ENCODE results near the gene SLC2A8. TPM values are rescaled to one million over a fixed set of nuclear protein-coding genes. Genes with fewer than 3 reads are reported as not detected.

The SLC2A8 gene
- total RNA-seq, 1 donor from 2014 or later: 3.9 TPM

- H3K36me3 Mint-ChIP-seq (ENCODE audit: low read depth): no peaks in the 10 kb centered on the region
- intact Hi-C loops (cut with micrococcal nuclease): no loop called here
- no peak for DNase-seq
- no peaks in the 10 kb centered on the region for H3K9me3 Mint-ChIP-seq
- no peak overlapping the region for H3K27ac Mint-ChIP-seq
- no peak overlapping the region for H3K4me3 Mint-ChIP-seq
- H3K27me3 Mint-ChIP-seq: peaks cover 34% of the 10 kb centered on the region
- peaks cover 6% of the 10 kb centered on the region for H3K4me1 Mint-ChIP-seq
Observed at GRCh38 chr9:127365461-127365860, 31.5 kb upstream of the SLC2A8 start.

GRCh38 chr9:127366594-127366993 is 30.4 kb upstream of the SLC2A8 start:
- H3K36me3 Mint-ChIP-seq (ENCODE audit: low read depth): no peaks in the 10 kb centered on the region
- peaks cover 2% of the 10 kb centered on the region for H3K4me1 Mint-ChIP-seq
- H3K9me3 Mint-ChIP-seq: no peaks in the 10 kb centered on the region
- no peak overlapping the region for H3K27ac Mint-ChIP-seq
- no peak for DNase-seq
- H3K4me3 Mint-ChIP-seq: no peak overlapping the region
- H3K27me3 Mint-ChIP-seq: peaks cover 42% of the 10 kb centered on the region
- intact Hi-C loops (cut with micrococcal nuclease): no loop called here

DNA sequence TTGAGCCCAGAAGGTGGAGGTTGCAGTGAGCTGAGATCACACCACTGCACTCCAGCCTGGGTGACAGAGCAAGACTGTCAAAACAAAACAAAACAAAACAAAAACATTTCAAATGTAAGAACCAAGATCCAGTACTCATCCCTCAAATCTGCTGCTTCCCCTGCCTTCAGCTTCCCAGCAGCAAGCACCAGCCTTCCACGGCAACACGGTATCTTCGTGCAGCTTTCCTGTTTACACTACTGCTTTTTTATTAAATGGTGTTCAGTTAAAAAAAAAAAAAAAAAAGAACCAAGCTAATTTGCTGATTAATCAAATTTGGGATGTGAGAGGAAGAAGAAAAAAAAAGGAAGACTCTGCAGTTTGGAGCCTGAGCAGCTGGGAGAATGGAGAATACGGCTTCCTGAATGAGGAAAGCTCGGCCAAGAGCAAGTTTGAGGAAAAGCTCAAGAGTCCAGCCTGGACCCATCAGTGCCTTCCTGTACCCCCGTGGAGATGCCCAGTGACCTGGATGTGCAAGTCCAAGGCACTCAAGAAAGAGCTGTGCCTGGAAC is 28.0 kb upstream of the SLC2A8 start:
- Mint-ChIP-seq H3K27me3 (peaks cover 54% of the 10 kb centered on the region), H3K9me3 (no peaks in the 10 kb centered on the region), H3K4me1 (no peaks in the 10 kb centered on the region), H3K27ac (no peak overlapping the region), H3K4me3 (no peak overlapping the region), H3K36me3 (ENCODE audit: low read depth) (no peaks in the 10 kb centered on the region)
- no peak for DNase-seq
- intact Hi-C loops (cut with micrococcal nuclease): no loop called here

DNA sequence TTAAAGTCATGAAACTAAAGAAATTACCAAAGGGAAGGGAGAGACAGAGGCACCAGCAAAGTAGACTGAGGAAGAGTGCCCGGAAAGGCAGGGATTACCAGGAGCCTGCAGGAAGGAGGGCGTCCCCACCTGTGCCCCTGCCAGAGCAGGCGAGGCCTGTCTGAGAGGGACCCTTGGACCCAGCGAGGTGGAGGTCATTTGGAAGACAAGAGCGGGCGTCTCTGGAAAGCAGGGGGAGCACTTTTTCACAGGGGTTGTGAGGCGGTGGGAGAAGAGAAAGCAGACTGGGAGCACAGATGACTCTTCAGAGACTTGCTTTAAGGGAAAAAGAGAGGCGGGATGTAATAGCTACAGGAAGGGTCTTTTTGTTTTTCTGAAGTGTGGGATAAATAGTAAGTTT is 27.5 kb upstream of the SLC2A8 start:
- H3K4me3 Mint-ChIP-seq: no peak overlapping the region
- H3K27ac Mint-ChIP-seq: no peak overlapping the region
- H3K36me3 Mint-ChIP-seq (ENCODE audit: low read depth): no peaks in the 10 kb centered on the region

GRCh38 chr9:127370147-127370579 is 26.8 kb upstream of the SLC2A8 start:
- peaks cover 59% of the 10 kb centered on the region for H3K27me3 Mint-ChIP-seq
- intact Hi-C loops (cut with micrococcal nuclease): no loop called here
- no peak for DNase-seq
- no peaks in the 10 kb centered on the region for H3K9me3 Mint-ChIP-seq
- no peaks in the 10 kb centered on the region for H3K36me3 Mint-ChIP-seq (ENCODE audit: low read depth)
- no peak overlapping the region for H3K27ac Mint-ChIP-seq
- H3K4me1 Mint-ChIP-seq: no peaks in the 10 kb centered on the region
- H3K4me3 Mint-ChIP-seq: no peak overlapping the region

More for the DNA sequence above, 27.5 kb upstream of the SLC2A8 start:
- H3K4me1 Mint-ChIP-seq: no peaks in the 10 kb centered on the region
- no peak for DNase-seq
- peaks cover 56% of the 10 kb centered on the region for H3K27me3 Mint-ChIP-seq
- intact Hi-C loops (cut with micrococcal nuclease): no loop called here
- H3K9me3 Mint-ChIP-seq: no peaks in the 10 kb centered on the region

DNA sequence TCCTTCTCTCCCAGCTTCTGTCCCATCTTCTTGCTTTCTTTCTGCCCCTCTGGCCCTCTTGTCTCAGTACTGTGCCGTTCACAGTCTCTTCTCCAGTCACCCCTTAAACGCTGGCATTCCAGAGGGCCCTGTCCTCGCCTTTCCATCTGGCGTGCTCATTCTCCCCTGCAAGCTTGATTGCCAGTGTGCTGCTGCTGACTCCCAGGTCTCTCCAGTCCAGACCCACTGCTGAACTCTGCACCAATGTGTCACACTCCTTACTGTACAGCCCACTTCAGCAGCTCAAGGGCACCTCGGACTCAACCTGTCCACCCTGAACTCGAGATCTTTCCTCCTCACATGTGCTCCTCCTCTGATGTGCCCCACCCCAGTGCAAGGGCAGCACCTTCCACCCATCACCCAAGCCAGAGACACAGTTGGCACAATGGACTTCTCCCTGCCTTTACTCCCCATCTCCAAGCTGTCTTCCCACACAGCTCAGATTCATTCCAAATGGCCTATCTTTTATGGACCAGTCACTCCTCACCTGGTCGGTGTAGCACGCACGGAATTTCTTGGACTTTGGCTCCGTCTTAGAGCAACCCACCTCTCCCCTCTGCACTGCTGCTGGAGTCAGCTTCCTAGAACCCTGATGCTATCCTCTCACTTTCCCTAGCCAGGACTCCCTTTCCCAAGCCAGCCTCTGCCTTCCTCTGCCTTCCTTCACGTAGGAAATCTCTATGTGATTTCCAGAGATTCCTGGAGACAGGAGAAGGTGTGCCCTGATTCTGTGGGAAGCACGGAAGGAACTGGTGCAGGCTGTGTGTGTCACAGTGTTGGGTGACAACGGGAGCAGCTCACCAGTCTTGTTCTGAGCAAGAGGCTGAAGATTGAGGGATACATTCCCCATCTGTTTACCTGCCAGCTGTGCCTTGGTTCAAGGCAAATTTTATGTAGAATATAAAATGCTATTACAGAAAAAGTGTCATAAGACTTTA is 26.0 kb upstream of the SLC2A8 start:
- DNase-seq: no peak
- Mint-ChIP-seq H3K4me1 (no peaks in the 10 kb centered on the region), H3K4me3 (no peak overlapping the region), H3K27me3 (peaks cover 64% of the 10 kb centered on the region), H3K36me3 (ENCODE audit: low read depth) (no peaks in the 10 kb centered on the region), H3K9me3 (no peaks in the 10 kb centered on the region), H3K27ac (no peak overlapping the region)
- intact Hi-C loops (cut with micrococcal nuclease): no loop called here

GRCh38 chr9:127380479-127380878 is 16.5 kb upstream of the SLC2A8 start:
- no peaks in the 10 kb centered on the region for H3K4me1 Mint-ChIP-seq
- H3K9me3 Mint-ChIP-seq: peaks cover 9% of the 10 kb centered on the region
- intact Hi-C loops (cut with micrococcal nuclease): no loop called here
- DNase-seq: no peak
- H3K4me3 Mint-ChIP-seq: no peak overlapping the region
- no peaks in the 10 kb centered on the region for H3K36me3 Mint-ChIP-seq (ENCODE audit: low read depth)
- H3K27ac Mint-ChIP-seq: no peak overlapping the region
- H3K27me3 Mint-ChIP-seq: peaks cover 54% of the 10 kb centered on the region

- H3K27ac Mint-ChIP-seq: no peak overlapping the region
- no peaks in the 10 kb centered on the region for H3K36me3 Mint-ChIP-seq (ENCODE audit: low read depth)
- no peak for DNase-seq
- peaks cover 4% of the 10 kb centered on the region for H3K4me1 Mint-ChIP-seq
- intact Hi-C loops (cut with micrococcal nuclease): no loop called here
- peaks cover 9% of the 10 kb centered on the region for H3K9me3 Mint-ChIP-seq
- H3K4me3 Mint-ChIP-seq: no peak overlapping the region
- H3K27me3 Mint-ChIP-seq: peaks cover 57% of the 10 kb centered on the region
Observed at GRCh38 chr9:127382541-127382940, 14.4 kb upstream of the SLC2A8 start.

- peaks cover 8% of the 10 kb centered on the region for H3K9me3 Mint-ChIP-seq
- H3K27ac Mint-ChIP-seq: no peak overlapping the region
- intact Hi-C loops (cut with micrococcal nuclease): no loop called here
- no peak for DNase-seq
- H3K4me1 Mint-ChIP-seq: peaks cover 18% of the 10 kb centered on the region
- H3K36me3 Mint-ChIP-seq (ENCODE audit: low read depth): no peaks in the 10 kb centered on the region
- no peak overlapping the region for H3K4me3 Mint-ChIP-seq
- H3K27me3 Mint-ChIP-seq: peaks cover 60% of the 10 kb centered on the region
Observed at GRCh38 chr9:127384016-127384730, 12.8 kb upstream of the SLC2A8 start.

GRCh38 chr9:127384901-127385300 is 12.1 kb upstream of the SLC2A8 start:
- Mint-ChIP-seq H3K4me1 (peaks cover 22% of the 10 kb centered on the region), H3K4me3 (no peak overlapping the region), H3K36me3 (ENCODE audit: low read depth) (no peaks in the 10 kb centered on the region), H3K27ac (no peak overlapping the region), H3K27me3 (peaks cover 58% of the 10 kb centered on the region), H3K9me3 (peaks cover 5% of the 10 kb centered on the region)
- intact Hi-C loops (cut with micrococcal nuclease): no loop called here
- no peak for DNase-seq

DNA sequence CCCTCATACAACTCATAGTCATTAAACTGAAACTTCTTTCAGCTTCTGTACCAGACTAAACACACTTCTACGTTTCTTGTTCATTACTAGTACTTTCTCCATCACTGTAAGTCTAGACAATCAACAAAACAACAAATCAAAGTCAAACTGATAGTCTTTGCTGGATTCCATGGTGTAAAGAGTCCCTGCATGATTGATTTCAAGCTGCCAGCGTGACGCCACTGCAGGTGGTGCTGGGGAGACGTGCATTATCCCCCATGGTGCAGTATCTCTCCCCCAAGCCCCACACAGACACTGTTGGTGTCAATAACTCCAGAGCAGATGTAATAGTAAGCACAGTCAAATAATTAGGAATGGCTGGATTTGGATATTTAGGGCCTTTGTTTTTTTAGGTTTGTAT is 10.7 kb upstream of the SLC2A8 start:
- H3K27ac Mint-ChIP-seq: peak overlapping the region; percentile 9
- H3K9me3 Mint-ChIP-seq: no peaks in the 10 kb centered on the region
- intact Hi-C loops (cut with micrococcal nuclease): no loop called here
- no peak overlapping the region for H3K4me3 Mint-ChIP-seq
- peaks cover 27% of the 10 kb centered on the region for H3K4me1 Mint-ChIP-seq
- no peaks in the 10 kb centered on the region for H3K36me3 Mint-ChIP-seq (ENCODE audit: low read depth)
- peaks cover 58% of the 10 kb centered on the region for H3K27me3 Mint-ChIP-seq
- DNase-seq: no peak

GRCh38 chr9:127386981-127387380 is 10.0 kb upstream of the SLC2A8 start:
- Mint-ChIP-seq H3K9me3 (no peaks in the 10 kb centered on the region), H3K4me3 (no peak overlapping the region), H3K27ac (no peak overlapping the region), H3K27me3 (peaks cover 59% of the 10 kb centered on the region), H3K36me3 (ENCODE audit: low read depth) (no peaks in the 10 kb centered on the region), H3K4me1 (peaks cover 27% of the 10 kb centered on the region)
- no peak for DNase-seq
- intact Hi-C loops (cut with micrococcal nuclease): no loop called here

DNA sequence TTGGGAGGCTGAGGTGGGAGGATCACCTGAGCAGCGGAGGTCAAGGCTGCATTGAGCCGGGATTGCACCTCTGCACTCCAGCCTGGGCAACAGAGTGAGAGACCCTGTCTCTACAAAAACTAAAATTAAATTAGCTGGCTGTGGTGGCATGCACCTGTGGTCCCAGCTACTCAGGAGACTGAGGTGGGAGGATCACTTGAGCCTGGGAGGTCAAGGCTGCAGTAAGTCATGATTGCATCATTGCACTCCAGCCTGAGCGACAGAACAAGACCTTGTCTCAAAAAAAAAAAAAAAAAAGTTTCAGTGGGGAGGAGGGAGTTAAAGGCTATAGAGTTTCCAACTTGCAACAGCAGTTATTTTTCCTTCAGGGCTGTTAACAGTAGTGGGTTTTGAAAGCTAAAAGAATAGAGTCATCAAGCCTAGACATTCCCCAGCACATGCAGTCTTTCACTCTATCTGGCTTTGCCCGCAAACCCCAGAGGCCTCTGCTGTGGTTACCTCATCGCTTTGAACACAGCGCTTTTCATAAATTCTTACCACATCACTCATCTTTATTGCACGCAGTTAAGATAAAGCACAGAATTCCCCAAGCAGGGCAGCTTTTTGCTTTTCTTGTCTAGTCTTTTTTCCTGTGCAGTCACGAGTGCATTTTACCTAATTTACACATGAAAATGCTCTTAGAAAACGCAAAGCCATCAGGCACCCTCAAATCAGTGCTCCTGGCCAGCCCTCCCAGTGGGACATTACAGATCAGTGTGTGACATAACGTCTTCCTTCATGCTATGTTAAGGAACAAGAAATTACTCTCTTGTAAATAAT is 8.7 kb upstream of the SLC2A8 start:
- H3K4me1 Mint-ChIP-seq: peaks cover 27% of the 10 kb centered on the region
- no peaks in the 10 kb centered on the region for H3K36me3 Mint-ChIP-seq (ENCODE audit: low read depth)
- H3K27ac Mint-ChIP-seq: peak overlapping the region; percentile 78
- no peaks in the 10 kb centered on the region for H3K9me3 Mint-ChIP-seq
- peak; percentile 96 for DNase-seq
- intact Hi-C loops (cut with micrococcal nuclease): loop anchor here (1.0 to 2.0 kb wide), 3 partner anchors 8 to 383 kb away; no protein-coding TSS in a partner anchor
- H3K4me3 Mint-ChIP-seq: peak overlapping the region; percentile 62
- peaks cover 64% of the 10 kb centered on the region for H3K27me3 Mint-ChIP-seq
